Measurements from ENCODE around the gene TAF5L. TPM values are rescaled to one million over a fixed set of nuclear protein-coding genes. Genes with fewer than 3 reads are reported as not detected.

TAF5L gene
- total and polyA plus RNA-seq, 8 donors: 15.9 to 21.6 (median 18.7) TPM

DNA sequence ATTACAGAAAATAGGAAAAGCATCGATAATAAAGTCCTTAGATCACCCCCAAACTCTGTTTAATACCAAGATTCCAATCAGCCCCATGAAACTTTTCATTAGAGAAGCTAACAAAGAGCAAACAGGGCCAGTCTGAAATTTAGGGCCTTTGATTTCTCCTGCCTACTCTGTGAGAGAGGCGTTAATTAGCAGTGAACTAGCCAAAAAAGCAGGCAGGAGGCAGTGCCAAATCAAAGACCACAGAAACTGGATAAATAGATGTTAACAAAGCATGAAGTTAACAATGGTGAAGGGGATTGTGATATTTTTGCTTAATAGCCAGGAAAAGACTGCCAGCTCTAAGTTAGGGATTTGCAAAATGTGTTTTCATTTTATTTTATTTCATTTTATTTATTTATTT is 11.2 kb downstream of the TAF5L start:
- H3K4me1 ChIP-seq: no peaks in the 10 kb centered on the region
- no peak for TF ChIP-seq CTCF (IDR thresholded peaks at IDR 0.05)
- no peak for ATAC-seq
- intact Hi-C loops (cut with DNase I): no loop called here
- H3K27me3 ChIP-seq: no peaks in the 10 kb centered on the region
- no peak for DNase-seq
- H3K36me3 ChIP-seq: peaks cover 0 to 46% of the 10 kb centered on the region in 2 donors
- H3K4me3 ChIP-seq: no peak overlapping the region
- no peak overlapping the region for H3K27ac ChIP-seq
- no peaks in the 10 kb centered on the region for H3K9me3 ChIP-seq

DNA sequence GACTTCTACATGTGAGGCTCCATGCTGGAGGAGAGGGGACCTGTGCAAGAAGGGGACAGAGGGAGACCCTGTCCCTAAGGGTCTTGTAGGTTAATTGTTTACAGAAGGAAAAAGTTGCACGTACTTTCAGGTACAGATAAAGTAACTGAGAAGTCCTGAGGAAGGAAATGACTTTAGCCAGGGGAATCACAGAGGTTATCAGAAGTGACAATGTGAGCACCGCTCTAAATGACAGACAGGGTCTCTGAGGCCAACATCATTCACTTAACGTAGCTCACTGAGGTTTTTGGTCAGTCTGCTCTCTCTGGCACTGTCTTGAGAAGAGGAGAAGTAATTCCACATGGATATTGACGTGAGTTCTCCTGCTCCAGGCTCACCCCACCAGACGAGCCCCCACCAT is 12.0 kb downstream of the TAF5L start:
- ATAC-seq (no peak), DNase-seq (no peak)
- H3K27me3 ChIP-seq: no peaks in the 10 kb centered on the region
- no peak overlapping the region for H3K27ac ChIP-seq
- no peaks in the 10 kb centered on the region for H3K4me1 ChIP-seq
- intact Hi-C loops (cut with DNase I): no loop called here
- peaks cover 0 to 53% of the 10 kb centered on the region in 2 donors for H3K36me3 ChIP-seq
- TF ChIP-seq CTCF (IDR thresholded peaks at IDR 0.05): no peak
- no peaks in the 10 kb centered on the region for H3K9me3 ChIP-seq
- H3K4me3 ChIP-seq: no peak overlapping the region

GRCh38 chr1:229608590-229608989 is 17.3 kb downstream of the TAF5L start:
- no peaks in the 10 kb centered on the region for H3K4me1 ChIP-seq
- H3K36me3 ChIP-seq: peaks cover 0 to 93% of the 10 kb centered on the region in 2 donors
- no peak overlapping the region for H3K4me3 ChIP-seq
- intact Hi-C loops (cut with DNase I): no loop called here
- TF ChIP-seq CTCF (IDR thresholded peaks at IDR 0.05): no peak
- ATAC-seq: no peak
- DNase-seq: no peak
- H3K27me3 ChIP-seq: no peaks in the 10 kb centered on the region
- H3K27ac ChIP-seq: no peak overlapping the region
- H3K9me3 ChIP-seq: no peaks in the 10 kb centered on the region

GRCh38 chr1:229607370-229607769 is 18.6 kb downstream of the TAF5L start:
- H3K27ac ChIP-seq: no peak overlapping the region
- no peak overlapping the region for H3K4me3 ChIP-seq
- peaks cover 0 to 93% of the 10 kb centered on the region in 2 donors for H3K36me3 ChIP-seq
- intact Hi-C loops (cut with DNase I): no loop called here
- DNase-seq (no peak), ATAC-seq (no peak)
- TF ChIP-seq CTCF (IDR thresholded peaks at IDR 0.05): no peak
- H3K9me3 ChIP-seq: no peaks in the 10 kb centered on the region
- H3K4me1 ChIP-seq: no peaks in the 10 kb centered on the region
- no peaks in the 10 kb centered on the region for H3K27me3 ChIP-seq

- DNase-seq (no peak), ATAC-seq (no peak)
- Histone ChIP-seq H3K4me3 (no peak overlapping the region), H3K4me1 (no peaks in the 10 kb centered on the region), H3K27ac (no peak overlapping the region), H3K9me3 (no peaks in the 10 kb centered on the region), H3K36me3 (peaks cover 0 to 79% of the 10 kb centered on the region in 2 donors), H3K27me3 (no peaks in the 10 kb centered on the region)
- intact Hi-C loops (cut with DNase I): no loop called here
- TF ChIP-seq CTCF (IDR thresholded peaks at IDR 0.05): no peak
Measured at GRCh38 chr1:229603371-229604005, 22.4 kb downstream of the TAF5L start.
